Astrocyte (in vitro differentiated cells and primary cell): ENCODE data around the gene VKORC1L1. TPM values are rescaled to one million over a fixed set of nuclear protein-coding genes. Genes with fewer than 3 reads are reported as not detected.

ENCODE experiments used
- DNase-seq: peaks from one replicate; pipeline ENCODE4 v3.0.0-alpha.2; 2010; ENCODE audit warnings: low read depth
- FAIRE-seq: peaks from 2 replicates; lab custom pipeline; 2011; peaks lifted over from hg19 to GRCh38; lab: Jason Lieb, UNC
- H2AFZ ChIP-seq: 2 replicates; pipeline ENCODE4 v1.6.0; 2012; ENCODE audit warnings: low read depth, low read length, inconsistent platforms
- H3K27ac ChIP-seq: 2 replicates; pipeline ENCODE4 v1.5.1; 2011; ENCODE audit warnings: low read depth, low read length, inconsistent platforms
- H3K27me3 ChIP-seq: 2 replicates; pipeline ENCODE4 v1.6.0; 2011; ENCODE audit warnings: low read length, inconsistent platforms; ENCODE audit not compliant: insufficient read depth
- H3K36me3 ChIP-seq: 2 replicates; pipeline ENCODE4 v1.5.1; 2011; ENCODE audit warnings: low read length, inconsistent platforms; ENCODE audit not compliant: insufficient read depth
- H3K4me1 ChIP-seq: 2 replicates; pipeline ENCODE4 v1.5.1; 2011; ENCODE audit warnings: low read length, inconsistent platforms; ENCODE audit not compliant: insufficient read depth
- H3K4me2 ChIP-seq: 2 replicates; pipeline ENCODE4 v1.6.0; 2012; ENCODE audit warnings: low read length, inconsistent platforms
- H3K4me3 ChIP-seq: 2 replicates; pipeline ENCODE4 v1.5.1; 2011; ENCODE audit warnings: low read depth, mild to moderate bottlenecking, low read length, inconsistent platforms; ENCODE audit not compliant: insufficient read depth
- H3K79me2 ChIP-seq: 2 replicates; pipeline ENCODE4 v1.6.0; 2012; ENCODE audit warnings: mild to moderate bottlenecking, low read length, inconsistent platforms; ENCODE audit not compliant: insufficient read depth
- H3K9ac ChIP-seq: 2 replicates; pipeline ENCODE4 v1.6.0; 2012; ENCODE audit warnings: mild to moderate bottlenecking, low read length, inconsistent platforms
- H3K9me3 ChIP-seq: 2 replicates; pipeline ENCODE4 v1.5.1; 2012; ENCODE audit warnings: low read depth, mild to moderate bottlenecking, low read length, inconsistent platforms; ENCODE audit not compliant: insufficient read depth
- H4K20me1 ChIP-seq: 2 replicates; pipeline ENCODE4 v1.6.0; 2012; ENCODE audit warnings: low read length, inconsistent platforms; ENCODE audit not compliant: insufficient read depth
- H3K27ac Mint-ChIP-seq: one replicate; pipeline ENCODE4 v1.8.0; 2021; ENCODE audit warnings: mild to moderate bottlenecking, mixed read lengths; ENCODE audit not compliant: unreplicated experiment
- H3K27me3 Mint-ChIP-seq: one replicate; pipeline ENCODE4 v1.8.0; 2021; ENCODE audit warnings: low read depth, mixed read lengths; ENCODE audit not compliant: unreplicated experiment
- H3K36me3 Mint-ChIP-seq: one replicate; pipeline ENCODE4 v1.8.0; 2021; ENCODE audit warnings: low read depth, mixed read lengths; ENCODE audit not compliant: unreplicated experiment
- H3K4me1 Mint-ChIP-seq: one replicate; pipeline ENCODE4 v1.8.0; 2021; ENCODE audit warnings: low read depth, mixed read lengths; ENCODE audit not compliant: unreplicated experiment
- H3K4me3 Mint-ChIP-seq: one replicate; pipeline ENCODE4 v1.8.0; 2021; ENCODE audit warnings: mild to moderate bottlenecking, moderate library complexity, mixed read lengths; ENCODE audit not compliant: unreplicated experiment
- H3K9me3 Mint-ChIP-seq: one replicate; pipeline ENCODE4 v1.8.0; 2021; ENCODE audit warnings: mild to moderate bottlenecking, mixed read lengths; ENCODE audit not compliant: unreplicated experiment
- EZH2 ChIP-seq: IDR thresholded peaks from 2 replicates; pipeline ENCODE4 v1.6.1; 2012; ENCODE audit warnings: mild to moderate bottlenecking, low read length, inconsistent platforms; ENCODE audit not compliant: insufficient read depth
- total RNA-seq: library from RNA; stranded (reverse); gene quantifications from 2 replicates; pipeline ENCODE4 v1.2.1, GENCODE V29; 2021
- TF ChIP-seq, protein P1 (sequence below): IDR thresholded peaks from 2 replicates; pipeline ENCODE4 v1.5.1; 2011; ENCODE audit warnings: low read depth, mild to moderate bottlenecking, inconsistent platforms, low read length, moderate library complexity; ENCODE audit not compliant: insufficient read depth

Gene VKORC1L1
- total RNA-seq, 1 donor from 2014 or later, result 32.3 TPM

DNA sequence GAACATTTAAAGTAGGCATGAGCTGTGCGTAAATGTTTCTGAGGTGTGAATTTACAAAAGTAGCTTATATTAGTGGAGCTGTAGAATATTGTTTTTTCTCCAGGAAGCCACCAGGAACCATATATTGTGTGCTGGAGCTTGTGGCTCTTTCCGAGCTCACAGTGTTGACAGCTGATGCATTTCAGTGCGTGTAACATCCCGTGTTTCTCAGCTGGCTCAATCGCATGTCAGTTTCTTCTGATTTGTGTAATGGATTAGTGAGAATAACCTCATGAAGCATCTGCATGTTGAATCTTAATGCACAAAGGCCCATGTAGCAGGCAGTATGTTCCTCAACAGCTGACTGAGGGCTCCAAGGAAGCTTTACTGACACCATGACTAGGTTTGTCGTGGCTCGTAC is 39.4 kb downstream of the VKORC1L1 start:
- H3K4me3 ChIP-seq, result no peak overlapping the region
- H3K4me1 ChIP-seq, result no peaks in the 10 kb centered on the region
- no peak for FAIRE-seq
- no peak overlapping the region for H3K27ac ChIP-seq
- H3K9me3 ChIP-seq, result no peaks in the 10 kb centered on the region
- H3K36me3 ChIP-seq, result no peaks in the 10 kb centered on the region
- Mint-ChIP-seq H3K9me3 (no peaks in the 10 kb centered on the region), H3K36me3 (no peaks in the 10 kb centered on the region), H3K27ac (no peak overlapping the region), H3K4me1 (peaks cover 5% of the 10 kb centered on the region), H3K27me3 (no peaks in the 10 kb centered on the region), H3K4me3 (no peak overlapping the region)
- no peak for TF ChIP-seq EZH2
- TF ChIP-seq, protein P1, sequence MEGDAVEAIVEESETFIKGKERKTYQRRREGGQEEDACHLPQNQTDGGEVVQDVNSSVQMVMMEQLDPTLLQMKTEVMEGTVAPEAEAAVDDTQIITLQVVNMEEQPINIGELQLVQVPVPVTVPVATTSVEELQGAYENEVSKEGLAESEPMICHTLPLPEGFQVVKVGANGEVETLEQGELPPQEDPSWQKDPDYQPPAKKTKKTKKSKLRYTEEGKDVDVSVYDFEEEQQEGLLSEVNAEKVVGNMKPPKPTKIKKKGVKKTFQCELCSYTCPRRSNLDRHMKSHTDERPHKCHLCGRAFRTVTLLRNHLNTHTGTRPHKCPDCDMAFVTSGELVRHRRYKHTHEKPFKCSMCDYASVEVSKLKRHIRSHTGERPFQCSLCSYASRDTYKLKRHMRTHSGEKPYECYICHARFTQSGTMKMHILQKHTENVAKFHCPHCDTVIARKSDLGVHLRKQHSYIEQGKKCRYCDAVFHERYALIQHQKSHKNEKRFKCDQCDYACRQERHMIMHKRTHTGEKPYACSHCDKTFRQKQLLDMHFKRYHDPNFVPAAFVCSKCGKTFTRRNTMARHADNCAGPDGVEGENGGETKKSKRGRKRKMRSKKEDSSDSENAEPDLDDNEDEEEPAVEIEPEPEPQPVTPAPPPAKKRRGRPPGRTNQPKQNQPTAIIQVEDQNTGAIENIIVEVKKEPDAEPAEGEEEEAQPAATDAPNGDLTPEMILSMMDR, result no peak
- H4K20me1 ChIP-seq, result peaks cover 50% of the 10 kb centered on the region
- H3K9ac ChIP-seq, result no peak overlapping the region
- H2AFZ ChIP-seq, result no peak overlapping the region
- no peaks in the 10 kb centered on the region for H3K27me3 ChIP-seq
- DNase-seq, result no peak
- no peak overlapping the region for H3K4me2 ChIP-seq
- H3K79me2 ChIP-seq, result peaks cover 16% of the 10 kb centered on the region

DNA sequence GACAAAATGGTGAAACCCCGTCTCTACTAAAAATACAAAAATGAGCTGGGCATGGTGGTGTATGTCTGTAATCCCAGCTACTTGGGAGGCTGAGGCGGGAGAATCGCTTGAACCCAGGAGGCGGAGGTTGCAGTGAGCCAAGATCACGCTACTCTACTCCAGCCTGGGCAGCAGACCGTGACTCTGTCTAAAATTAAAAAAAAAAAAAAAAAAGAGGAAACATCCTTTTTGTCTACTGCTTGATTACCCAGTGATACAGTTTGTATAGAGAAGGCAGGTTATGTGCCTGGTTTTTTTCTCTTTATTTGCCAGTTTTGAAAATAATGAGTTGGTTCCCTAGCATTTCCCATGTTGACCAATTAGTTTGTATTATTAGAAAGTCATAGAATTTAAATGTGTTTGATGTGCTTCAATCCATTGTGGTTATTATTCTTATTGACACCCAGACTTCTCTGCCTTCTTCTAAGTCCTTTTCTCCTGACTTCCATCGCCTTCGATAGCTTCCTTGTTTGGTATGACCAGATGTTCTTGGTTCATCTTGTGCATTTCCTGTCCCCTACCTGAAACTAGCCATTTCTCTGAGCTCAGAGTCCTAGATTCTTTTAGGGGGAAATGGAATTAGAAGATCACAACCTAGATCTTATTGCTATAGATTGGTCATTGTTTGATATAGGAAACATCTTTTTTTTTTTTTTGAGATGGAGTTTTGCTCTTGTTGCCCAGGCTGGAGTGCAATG is 43.2 kb downstream of the VKORC1L1 start:
- H3K27ac ChIP-seq, result no peak overlapping the region

DNA sequence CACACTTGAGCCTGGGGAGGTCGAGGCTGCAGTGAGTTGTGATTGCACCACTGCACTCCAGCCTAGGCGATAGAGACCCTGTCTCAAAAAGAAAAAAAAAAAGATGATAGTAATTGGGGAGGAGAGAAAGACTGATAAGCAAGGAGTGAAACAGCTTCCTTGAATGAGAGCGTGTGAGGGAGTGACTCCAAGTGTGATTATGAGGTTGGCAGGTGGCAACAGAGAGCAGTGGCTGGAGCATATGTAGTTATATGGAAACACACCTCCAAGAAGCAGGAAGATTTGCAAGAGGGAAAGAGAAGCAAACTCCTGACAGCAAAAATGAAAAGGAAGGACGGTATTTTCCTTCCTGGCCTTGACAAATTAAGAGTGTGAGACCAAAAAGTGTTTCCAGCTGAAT is 50.4 kb downstream of the VKORC1L1 start:
- Histone ChIP-seq H4K20me1 (peaks cover 40% of the 10 kb centered on the region), H3K9me3 (no peaks in the 10 kb centered on the region), H3K27me3 (no peaks in the 10 kb centered on the region), H3K27ac (no peak overlapping the region), H3K4me1 (no peaks in the 10 kb centered on the region), H3K79me2 (peaks cover 16% of the 10 kb centered on the region), H3K9ac (no peak overlapping the region), H3K4me3 (no peak overlapping the region), H3K4me2 (no peak overlapping the region), H2AFZ (no peak overlapping the region), H3K36me3 (no peaks in the 10 kb centered on the region)
- H3K4me1 Mint-ChIP-seq, result peaks cover 4% of the 10 kb centered on the region
- DNase-seq (no peak), FAIRE-seq (no peak)
- H3K27ac Mint-ChIP-seq, result no peak overlapping the region
- H3K27me3 Mint-ChIP-seq, result no peaks in the 10 kb centered on the region
- no peak overlapping the region for H3K4me3 Mint-ChIP-seq
- TF ChIP-seq, protein P1, result no peak
- no peak for TF ChIP-seq EZH2
- peaks cover 4% of the 10 kb centered on the region for H3K9me3 Mint-ChIP-seq
- H3K36me3 Mint-ChIP-seq, result no peaks in the 10 kb centered on the region

More for the DNA sequence above, 43.2 kb downstream of the VKORC1L1 start:
- H3K4me1 Mint-ChIP-seq, result peaks cover 5% of the 10 kb centered on the region
- no peak overlapping the region for H3K4me3 ChIP-seq
- no peaks in the 10 kb centered on the region for H3K36me3 Mint-ChIP-seq
- H3K4me2 ChIP-seq, result no peak overlapping the region
- H3K9ac ChIP-seq, result no peak overlapping the region
- TF ChIP-seq, protein P1, result no peak
- H3K27me3 Mint-ChIP-seq, result no peaks in the 10 kb centered on the region
- no peaks in the 10 kb centered on the region for H3K4me1 ChIP-seq
- peaks cover 53% of the 10 kb centered on the region for H4K20me1 ChIP-seq
- no peaks in the 10 kb centered on the region for H3K36me3 ChIP-seq
- H3K9me3 Mint-ChIP-seq, result no peaks in the 10 kb centered on the region
- FAIRE-seq (no peak), DNase-seq (no peak)
- H3K9me3 ChIP-seq, result no peaks in the 10 kb centered on the region
- no peak overlapping the region for H3K4me3 Mint-ChIP-seq
- H2AFZ ChIP-seq, result no peak overlapping the region
- H3K79me2 ChIP-seq, result peaks cover 27% of the 10 kb centered on the region
- no peaks in the 10 kb centered on the region for H3K27me3 ChIP-seq
- H3K27ac Mint-ChIP-seq, result no peak overlapping the region
